ENCODE measurements around the gene PLXNC1. TPM values are rescaled to one million over a fixed set of nuclear protein-coding genes. Genes with fewer than 3 reads are reported as not detected.

PLXNC1 gene
- total and polyA plus RNA-seq, 2 of the 8 experiments (the other 6 are each of a cell fraction or from before 2014, with no cell fraction given), result 0.83 to 2.0 TPM

GRCh38 chr12:94322346-94322745 is 174.0 kb downstream of the PLXNC1 start:
- no peak overlapping the region for H2BK12ac ChIP-seq (ENCODE audit: low read depth, low read length)
- no peak overlapping the region for H3K4ac ChIP-seq (replicated peaks; ENCODE audit: insufficient read length, low read depth, low read length)
- no peak overlapping the region for H3K56ac ChIP-seq (replicated peaks; ENCODE audit: insufficient read length, low read depth, low read length)
- 97% methylated on average over 2 of the region's 2 CpGs; no CpG with 5 or more reads in 1 of the 2 experiments for WGBS, 2 experiments (ENCODE audit: extremely low coverage in 1 of 2, insufficient coverage in 1 of 2, insufficient read length in 1 of 2, insufficient replicate concordance in 2 of 2, low coverage in 1 of 2, low lambda C conversion rate in 2 of 2, missing lambda C conversion rate in 1 of 2)
- no peaks in the 10 kb centered on the region for H3K79me2 ChIP-seq (ENCODE audit: control insufficient read depth in 1 of 2, insufficient read depth in 2 of 2, low read length in 2 of 2)
- H2BK5ac ChIP-seq (ENCODE audit: low read depth, low read length), result no peak overlapping the region
- no peak overlapping the region for H3K23ac ChIP-seq (ENCODE audit: insufficient read length)
- no peak overlapping the region for H3K18ac ChIP-seq (ENCODE audit: extremely low read depth, low read length)
- no peak overlapping the region for H4K91ac ChIP-seq (replicated peaks; ENCODE audit: insufficient read length, low read length)
- H3K4me2 ChIP-seq (ENCODE audit: insufficient read depth in 1 of 2, low read depth in 2 of 2, low read length in 2 of 2), result no peak overlapping the region
- no peak overlapping the region for H3K9ac ChIP-seq (replicated peaks in 1 of 4; ENCODE audit: extremely low read depth in 1 of 4, low read depth in 3 of 4, low read length in 3 of 4)
- H3K27ac ChIP-seq (ENCODE audit: low read depth, low read length), result no peak overlapping the region
- no peak overlapping the region for H3K14ac ChIP-seq (ENCODE audit: insufficient read length)
- CTCF ChIA-PET (ENCODE audit: partially characterized antibody), result interaction anchor here (1.5 kb wide), 1 partner anchor 29 kb away, joined by 3 read pairs; no protein-coding TSS in a partner anchor
- H3K4me1 ChIP-seq (replicated peaks in 1 of 4; ENCODE audit: control insufficient read depth in 3 of 4, insufficient read depth in 4 of 4, low read length in 3 of 4), result no peaks in the 10 kb centered on the region
- peaks cover 2 to 37% (median 18%) of the 10 kb centered on the region in 4 experiments; a peak in 6 of 8 replicates for H3K36me3 ChIP-seq (ENCODE audit: control insufficient read depth in 2 of 4, insufficient read depth in 4 of 4, low read length in 3 of 4)
- no peaks in the 10 kb centered on the region for H3K23me2 ChIP-seq (ENCODE audit: low read depth, low read length)
- DNase-seq (ENCODE audit: low read depth in 1 of 2, low spot score in 2 of 2) (no peak), FAIRE-seq (no peak)
- no peaks in the 10 kb centered on the region for H3K27me3 ChIP-seq (replicated peaks in 1 of 4; ENCODE audit: control insufficient read depth in 3 of 4, extremely low read depth in 1 of 4, insufficient read depth in 3 of 4, low read length in 3 of 4)
- H3K79me1 ChIP-seq (ENCODE audit: low read depth, low read length), result no peaks in the 10 kb centered on the region
- no peak overlapping the region for H4K5ac ChIP-seq (ENCODE audit: insufficient read length, low read depth, low read length)
- no peak overlapping the region for H3K4me3 ChIP-seq (ENCODE audit: extremely low read depth in 1 of 4, insufficient read depth in 2 of 4, low read depth in 3 of 4, low read length in 4 of 4)
- TF ChIP-seq TEAD4 (IDR thresholded peaks at IDR 0.05; ENCODE audit: low read depth, low read length) (no peak), SAP30 (IDR thresholded peaks at IDR 0.05; ENCODE audit: insufficient read depth, insufficient replicate concordance, low read length) (no peak), YY1 (IDR thresholded peaks at IDR 0.05; ENCODE audit: low read depth, low read length) (no peak), JUN (IDR thresholded peaks at IDR 0.05; ENCODE audit: low read depth, low read length) (no peak), CEBPB (IDR thresholded peaks at IDR 0.05; ENCODE audit: low read depth, low read length) (no peak), ASH2L (IDR thresholded peaks at IDR 0.05; ENCODE audit: low read length) (no peak)
- no peak overlapping the region for H2BK120ac ChIP-seq (replicated peaks; ENCODE audit: low read depth, low read length)
- H2BK15ac ChIP-seq (ENCODE audit: low read length), result no peak overlapping the region
- H4K8ac ChIP-seq (ENCODE audit: extremely low read depth, insufficient read depth, low read length), result no peak overlapping the region
- no peak overlapping the region for H2AFZ ChIP-seq (ENCODE audit: low read length)
- no peaks in the 10 kb centered on the region for H4K20me1 ChIP-seq (replicated peaks in 1 of 2; ENCODE audit: control insufficient read depth in 1 of 2, insufficient read depth in 2 of 2, low read length in 2 of 2)
- no peak overlapping the region for H2BK20ac ChIP-seq (ENCODE audit: low read length)
- H3K9me3 ChIP-seq (ENCODE audit: insufficient read depth in 2 of 2, low read depth in 1 of 2, low read length in 1 of 2), result peaks cover 28 to 30% of the 10 kb centered on the region in 2 experiments
- no peak overlapping the region for H2AK5ac ChIP-seq (ENCODE audit: low read depth, low read length)
- POLR2A ChIA-PET (ENCODE audit: partially characterized antibody), result no interaction called here
